Psoas muscle (tissue), 8 donors: ENCODE results near the gene KCNAB1. TPM values are rescaled to one million over a fixed set of nuclear protein-coding genes. Genes with fewer than 3 reads are reported as not detected.

Experiments used
- ATAC-seq, 4 donors: fragments of 200-7000 bp; cut with Tn5 transposase; one replicate each; pipeline ENCODE4 v1.9.1; 2020; ENCODE audit warnings: moderate library complexity in 3 of 4, mild to moderate bottlenecking in 2 of 4
- DNase-seq, 2 donors: peaks; one replicate each; pipeline ENCODE4 v3.0.0-alpha.2; 2020
- H3K27ac ChIP-seq: fragments of 200-600 bp; one replicate; pipeline ENCODE4 v1.8.0; 2022
- H3K27me3 ChIP-seq, 3 donors: fragments of 200-600 bp in 1 of 3; one replicate each; pipeline versions ENCODE4 v1.6.1 to v1.8.0; 2013 to 2022; ENCODE audit warnings: low read length in 2 of 3, mild to moderate bottlenecking in 2 of 3, moderate library complexity in 1 of 3; ENCODE audit not compliant: insufficient read depth in 3 of 3
- H3K36me3 ChIP-seq, 2 donors: fragments of 200-600 bp in 1 of 2; one replicate each; pipeline versions ENCODE4 v1.6.1 to v1.8.0; 2013 to 2022; ENCODE audit warnings: low read depth in 1 of 2, mild to moderate bottlenecking in 1 of 2, moderate library complexity in 1 of 2; ENCODE audit not compliant: insufficient read depth in 1 of 2
- H3K4me1 ChIP-seq: fragments of 200-600 bp; one replicate; pipeline ENCODE4 v1.8.0; 2022
- H3K4me3 ChIP-seq: fragments of 200-600 bp; one replicate; pipeline ENCODE4 v1.8.0; 2022; ENCODE audit warnings: mild to moderate bottlenecking
- H3K9me3 ChIP-seq: fragments of 200-600 bp; one replicate; pipeline ENCODE4 v1.8.0; 2022
- WGBS, 3 donors: extraction: QIAGEN DNeasy Blood & Tissue Kit; methylation state at CpG; one replicate each; pipeline versions ENCODE4 v1.1.6 to v1.1.7; 2013; 5-methylcytosine and 5-hydroxymethylcytosine counted together
- intact Hi-C, 2 donors: fragments of 100-400 bp; cut with DNase I; formaldehyde crosslinking; loops; one replicate each; pipeline versions ENCODE4 v1.11.0 to v1.14.2; 2022
- polyA plus RNA-seq, 3 donors: library from polyadenylated mRNA; stranded (reverse); fragments of 200-250 nt; gene quantifications; one replicate each; pipeline ENCODE4 v1.2.3, GENCODE V29; 2013
- total RNA-seq, 4 donors: library from RNA; stranded (reverse); fragmentation: NEBNext Ultra II Directional in 2 of 4; extraction: Animal tissue kit (Norgen Biotek cat#: 25700) in 2 of 4; gene quantifications; one replicate each; pipeline versions ENCODE4 v1.2.1 to v1.2.4, GENCODE V29; 2021 to 2023
- TF ChIP-seq, protein P1 (sequence below): fragments of 200-600 bp; IDR thresholded peaks from one replicate; pipeline ENCODE4 v1.8.0; 2022; ENCODE audit warnings: antibody characterized with exemption
- donor health status: healthy with polysubstance abuse.
- donor health status: DM: no; HTN: no; CAD: no; lungs with moderate emphysema.
- donor health status: Bipolar disorder and iron deficiency.
- donor health status: healthy.
- donor health status: DM: yes; HTN: yes; CAD: no.
- donor health status: DM: no; HTN: no; CAD: no.
- donor health status: DM: no; HTN: no; CAD: no.
- donor health status: DM: yes; HTN: yes; CAD: no.

Gene KCNAB1
- total and polyA plus RNA-seq, 7 donors = 0.66 to 3.1 (median 0.91) TPM

DNA sequence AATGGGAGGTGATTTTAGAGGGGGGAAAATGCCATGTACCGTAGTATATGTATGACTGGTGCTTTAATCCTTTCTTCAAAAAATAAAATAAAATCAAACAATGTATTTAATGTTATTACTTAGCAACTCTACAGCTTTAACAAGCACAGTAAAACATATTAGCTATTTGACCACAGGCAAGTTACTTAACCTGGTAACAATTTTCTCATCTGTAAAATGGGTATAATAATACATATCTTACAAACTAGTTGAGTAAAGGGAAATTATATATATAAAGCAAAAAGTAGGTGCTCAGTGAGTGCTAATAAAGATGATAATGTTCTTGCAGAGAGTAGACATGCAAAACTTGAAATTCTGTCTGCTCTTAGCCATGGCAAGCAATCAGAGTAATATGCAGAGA lies 406.7 kb downstream of the KCNAB1 start:
- DNase-seq (no peak), ATAC-seq (no peak)
- H3K9me3 ChIP-seq = no peaks in the 10 kb centered on the region
- TF ChIP-seq, protein P1, sequence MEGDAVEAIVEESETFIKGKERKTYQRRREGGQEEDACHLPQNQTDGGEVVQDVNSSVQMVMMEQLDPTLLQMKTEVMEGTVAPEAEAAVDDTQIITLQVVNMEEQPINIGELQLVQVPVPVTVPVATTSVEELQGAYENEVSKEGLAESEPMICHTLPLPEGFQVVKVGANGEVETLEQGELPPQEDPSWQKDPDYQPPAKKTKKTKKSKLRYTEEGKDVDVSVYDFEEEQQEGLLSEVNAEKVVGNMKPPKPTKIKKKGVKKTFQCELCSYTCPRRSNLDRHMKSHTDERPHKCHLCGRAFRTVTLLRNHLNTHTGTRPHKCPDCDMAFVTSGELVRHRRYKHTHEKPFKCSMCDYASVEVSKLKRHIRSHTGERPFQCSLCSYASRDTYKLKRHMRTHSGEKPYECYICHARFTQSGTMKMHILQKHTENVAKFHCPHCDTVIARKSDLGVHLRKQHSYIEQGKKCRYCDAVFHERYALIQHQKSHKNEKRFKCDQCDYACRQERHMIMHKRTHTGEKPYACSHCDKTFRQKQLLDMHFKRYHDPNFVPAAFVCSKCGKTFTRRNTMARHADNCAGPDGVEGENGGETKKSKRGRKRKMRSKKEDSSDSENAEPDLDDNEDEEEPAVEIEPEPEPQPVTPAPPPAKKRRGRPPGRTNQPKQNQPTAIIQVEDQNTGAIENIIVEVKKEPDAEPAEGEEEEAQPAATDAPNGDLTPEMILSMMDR = no peak
- H3K4me1 ChIP-seq = no peaks in the 10 kb centered on the region
- no peaks in the 10 kb centered on the region for H3K27me3 ChIP-seq
- H3K36me3 ChIP-seq = no peaks in the 10 kb centered on the region
- H3K4me3 ChIP-seq = no peak overlapping the region
- 97 to 100% (median 100%) methylated on average over 1 of the region's 1 CpG for WGBS, 3 donors
- intact Hi-C loops = no loop called here
- H3K27ac ChIP-seq = no peak overlapping the region

DNA sequence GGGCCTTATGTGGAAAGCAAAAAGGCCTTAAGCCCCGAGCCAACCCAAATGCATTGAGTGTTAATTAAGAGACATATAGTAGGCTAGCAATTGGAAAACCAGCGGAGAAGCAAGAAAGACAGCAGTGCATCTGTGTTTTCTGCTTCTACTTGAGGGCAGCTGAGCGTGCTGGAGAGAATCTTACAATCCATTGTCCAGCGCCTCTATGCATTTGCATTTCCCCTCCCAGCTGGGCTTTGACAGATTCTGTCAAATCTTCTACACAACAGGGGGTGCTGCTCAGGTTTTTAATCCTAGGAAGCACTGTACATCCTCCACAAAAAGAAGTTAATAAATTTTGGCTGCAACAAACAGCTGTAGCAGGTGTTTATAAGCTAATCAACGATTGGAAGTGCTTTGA lies 410.6 kb downstream of the KCNAB1 start:
- no peaks in the 10 kb centered on the region for H3K36me3 ChIP-seq
- intact Hi-C loops = no loop called here
- H3K27ac ChIP-seq = no peak overlapping the region
- no peaks in the 10 kb centered on the region for H3K27me3 ChIP-seq
- ATAC-seq (no peak), DNase-seq (no peak)
- H3K9me3 ChIP-seq = no peaks in the 10 kb centered on the region
- H3K4me1 ChIP-seq = no peaks in the 10 kb centered on the region
- WGBS, 3 donors = 84 to 92% (median 89%) methylated on average over 5 of the region's 5 CpGs
- H3K4me3 ChIP-seq = no peak overlapping the region
- TF ChIP-seq, protein P1 = no peak

DNA sequence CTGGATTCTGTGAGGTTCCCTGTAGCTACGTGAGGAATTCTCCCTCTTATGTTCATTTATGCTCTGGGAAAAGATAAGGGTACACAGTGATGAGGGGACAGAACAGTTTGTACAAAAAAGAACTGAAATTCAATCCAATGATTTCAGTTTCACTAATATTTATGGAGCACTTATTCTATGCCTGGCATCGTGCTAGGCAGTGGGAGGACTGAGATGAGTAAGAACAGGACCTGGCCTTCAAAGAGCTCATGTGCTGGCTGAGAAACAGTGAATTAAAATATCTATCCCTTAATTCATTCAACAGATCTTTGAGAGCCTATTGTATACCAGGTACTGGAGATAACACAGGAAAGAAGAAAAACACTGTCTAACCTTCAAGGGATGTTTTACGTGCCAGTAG lies 412.4 kb downstream of the KCNAB1 start:
- no peak overlapping the region for H3K27ac ChIP-seq
- TF ChIP-seq, protein P1 = no peak
- 60 to 64% (median 61%) methylated on average over 3 of the region's 3 CpGs for WGBS, 3 donors
- no peaks in the 10 kb centered on the region for H3K27me3 ChIP-seq
- intact Hi-C loops = no loop called here
- no peaks in the 10 kb centered on the region for H3K4me1 ChIP-seq
- H3K9me3 ChIP-seq = no peaks in the 10 kb centered on the region
- ATAC-seq (no peak), DNase-seq (no peak)
- H3K36me3 ChIP-seq = peaks cover 0 to 2% of the 10 kb centered on the region in 2 donors
- H3K4me3 ChIP-seq = no peak overlapping the region

DNA sequence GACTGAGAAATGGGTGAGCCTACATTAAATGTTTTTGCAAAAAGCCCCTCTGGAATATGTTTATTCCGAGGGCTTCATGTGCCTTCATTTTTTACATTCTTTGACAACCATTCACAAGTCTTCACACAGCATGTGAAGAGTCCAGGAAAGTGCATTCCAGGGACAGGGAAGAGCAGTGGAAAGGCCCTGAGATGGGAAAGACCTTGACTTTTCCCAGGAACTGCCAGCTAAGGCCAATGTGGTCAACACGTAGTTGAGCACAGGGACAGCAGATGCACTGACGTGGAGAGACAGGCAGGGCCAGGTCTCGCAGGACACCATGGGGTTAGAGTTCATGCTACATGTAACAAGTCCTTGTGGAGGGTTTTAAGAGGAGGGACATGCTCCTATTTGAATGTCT lies 412.8 kb downstream of the KCNAB1 start:
- WGBS, 3 donors = 77 to 85% (median 84%) methylated on average over 4 of the region's 4 CpGs
- no peak overlapping the region for H3K27ac ChIP-seq
- H3K4me3 ChIP-seq = no peak overlapping the region
- ATAC-seq (no peak), DNase-seq (no peak)
- peaks cover 0 to 7% of the 10 kb centered on the region in 2 donors for H3K36me3 ChIP-seq
- no peaks in the 10 kb centered on the region for H3K27me3 ChIP-seq
- H3K4me1 ChIP-seq = no peaks in the 10 kb centered on the region
- TF ChIP-seq, protein P1 = no peak
- no peaks in the 10 kb centered on the region for H3K9me3 ChIP-seq
- intact Hi-C loops = no loop called here

DNA sequence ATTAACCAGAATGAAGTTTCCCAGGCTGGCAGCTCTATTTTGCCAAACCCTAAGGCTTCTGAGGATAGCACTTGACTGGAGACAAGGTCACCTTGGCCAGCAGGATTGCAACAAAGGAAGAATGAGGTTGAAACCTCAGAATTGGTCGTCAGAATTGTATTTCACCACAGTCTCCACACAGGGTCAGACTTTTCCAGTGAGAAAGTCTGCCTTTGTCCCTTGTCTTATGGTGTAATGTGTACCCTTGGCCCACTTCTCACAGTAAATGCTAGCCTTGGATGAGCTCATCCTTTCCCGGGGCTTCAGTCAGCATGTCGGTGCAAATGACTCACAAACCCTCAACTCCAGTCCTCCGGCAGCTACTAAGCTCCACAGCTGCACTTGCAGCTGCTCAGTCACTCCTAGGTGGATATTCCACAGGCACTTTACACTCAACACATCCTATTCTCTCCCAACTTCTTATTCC lies 414.8 kb downstream of the KCNAB1 start:
- Histone ChIP-seq H3K9me3 (no peaks in the 10 kb centered on the region), H3K36me3 (peaks cover 0 to 24% of the 10 kb centered on the region in 2 donors), H3K4me3 (no peak overlapping the region), H3K4me1 (no peaks in the 10 kb centered on the region), H3K27ac (peak overlapping the region; percentile 19), H3K27me3 (no peaks in the 10 kb centered on the region)
- 8 to 16% (median 16%) methylated on average over 4 of the region's 4 CpGs for WGBS, 3 donors
- DNase-seq = peak; percentile 63 to 74
- intact Hi-C loops = no loop called here
- peak; percentile 94 to 98 (median 96) for ATAC-seq
- TF ChIP-seq, protein P1 = peak; percentile 17
